ENCODE results near the gene KRT3.

DNA sequence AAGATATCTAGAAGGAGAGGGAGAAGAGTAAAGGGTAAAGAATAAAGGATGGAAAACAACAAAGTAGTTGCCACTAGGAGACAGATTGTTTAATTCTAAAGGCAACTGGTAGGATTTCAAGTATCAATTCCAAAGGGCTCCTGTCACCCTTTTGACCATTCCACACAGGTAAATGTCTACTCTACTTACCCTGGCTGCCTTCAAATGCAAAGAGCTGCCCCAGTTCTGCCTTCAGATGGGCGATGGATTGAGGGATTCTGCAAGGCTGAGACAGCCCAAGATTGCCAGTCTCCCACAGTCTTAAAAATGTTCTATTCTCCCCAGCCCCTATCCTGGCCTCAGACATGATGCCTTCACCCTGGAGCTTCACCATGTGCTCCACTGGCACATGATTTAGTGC, 30.2 kb downstream of the KRT3 start:
- TF ChIP-seq RAD21 (IDR thresholded peaks at IDR 0.05; ENCODE audit: low read depth) (no peak), FOXM1 (IDR thresholded peaks at IDR 0.05; ENCODE audit: borderline replicate concordance, low read depth) (no peak), YY1 (IDR thresholded peaks at IDR 0.05; ENCODE audit: low read depth) (no peak), MAX (IDR thresholded peaks at IDR 0.05) (no peak), TEAD4 (IDR thresholded peaks at IDR 0.05) (no peak), ZBTB7A (IDR thresholded peaks at IDR 0.05; ENCODE audit: low read depth) (no peak), TAF1 (IDR thresholded peaks at IDR 0.05; ENCODE audit: low read depth) (no peak)
- TF ChIP-seq, protein P1, sequence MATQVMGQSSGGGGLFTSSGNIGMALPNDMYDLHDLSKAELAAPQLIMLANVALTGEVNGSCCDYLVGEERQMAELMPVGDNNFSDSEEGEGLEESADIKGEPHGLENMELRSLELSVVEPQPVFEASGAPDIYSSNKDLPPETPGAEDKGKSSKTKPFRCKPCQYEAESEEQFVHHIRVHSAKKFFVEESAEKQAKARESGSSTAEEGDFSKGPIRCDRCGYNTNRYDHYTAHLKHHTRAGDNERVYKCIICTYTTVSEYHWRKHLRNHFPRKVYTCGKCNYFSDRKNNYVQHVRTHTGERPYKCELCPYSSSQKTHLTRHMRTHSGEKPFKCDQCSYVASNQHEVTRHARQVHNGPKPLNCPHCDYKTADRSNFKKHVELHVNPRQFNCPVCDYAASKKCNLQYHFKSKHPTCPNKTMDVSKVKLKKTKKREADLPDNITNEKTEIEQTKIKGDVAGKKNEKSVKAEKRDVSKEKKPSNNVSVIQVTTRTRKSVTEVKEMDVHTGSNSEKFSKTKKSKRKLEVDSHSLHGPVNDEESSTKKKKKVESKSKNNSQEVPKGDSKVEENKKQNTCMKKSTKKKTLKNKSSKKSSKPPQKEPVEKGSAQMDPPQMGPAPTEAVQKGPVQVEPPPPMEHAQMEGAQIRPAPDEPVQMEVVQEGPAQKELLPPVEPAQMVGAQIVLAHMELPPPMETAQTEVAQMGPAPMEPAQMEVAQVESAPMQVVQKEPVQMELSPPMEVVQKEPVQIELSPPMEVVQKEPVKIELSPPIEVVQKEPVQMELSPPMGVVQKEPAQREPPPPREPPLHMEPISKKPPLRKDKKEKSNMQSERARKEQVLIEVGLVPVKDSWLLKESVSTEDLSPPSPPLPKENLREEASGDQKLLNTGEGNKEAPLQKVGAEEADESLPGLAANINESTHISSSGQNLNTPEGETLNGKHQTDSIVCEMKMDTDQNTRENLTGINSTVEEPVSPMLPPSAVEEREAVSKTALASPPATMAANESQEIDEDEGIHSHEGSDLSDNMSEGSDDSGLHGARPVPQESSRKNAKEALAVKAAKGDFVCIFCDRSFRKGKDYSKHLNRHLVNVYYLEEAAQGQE (IDR thresholded peaks at IDR 0.05; ENCODE audit: low read depth): no peak

All from Ishikawa (cell line).